ENCODE results near the gene ITGA2. TPM values are rescaled to one million over a fixed set of nuclear protein-coding genes. Genes with fewer than 3 reads are reported as not detected.

ITGA2 gene
- total RNA-seq, 1 donor from 2014 or later, result 0.07 TPM

DNA sequence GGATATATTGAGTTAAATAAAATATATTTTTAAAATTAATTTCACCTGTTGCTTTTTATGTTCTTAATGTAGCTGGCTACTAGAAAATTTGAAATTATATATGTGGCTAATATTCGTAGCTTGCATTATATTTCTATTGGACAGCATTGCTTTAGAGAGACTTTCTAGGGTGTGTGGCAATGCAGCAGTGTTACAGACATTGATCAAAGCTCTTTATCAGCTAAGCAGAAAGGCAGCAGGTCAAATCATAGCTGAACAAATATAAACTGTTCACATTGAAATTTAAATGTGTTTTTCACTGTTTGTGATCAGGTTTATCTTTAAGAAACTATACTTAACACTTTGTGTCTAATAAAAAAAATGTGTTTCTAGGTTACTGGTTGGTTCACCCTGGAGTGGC, 52.6 kb downstream of the ITGA2 start:
- H3K4me3 Mint-ChIP-seq, result no peak overlapping the region
- H3K9me3 Mint-ChIP-seq, result no peaks in the 10 kb centered on the region
- ATAC-seq (ENCODE audit: low read depth), result no peak
- H3K27me3 Mint-ChIP-seq, result peaks cover 4% of the 10 kb centered on the region
- H3K27ac Mint-ChIP-seq, result no peak overlapping the region
- DNase-seq, result no peak
- intact Hi-C loops (cut with micrococcal nuclease), result no loop called here
- TF ChIP-seq, protein P1, sequence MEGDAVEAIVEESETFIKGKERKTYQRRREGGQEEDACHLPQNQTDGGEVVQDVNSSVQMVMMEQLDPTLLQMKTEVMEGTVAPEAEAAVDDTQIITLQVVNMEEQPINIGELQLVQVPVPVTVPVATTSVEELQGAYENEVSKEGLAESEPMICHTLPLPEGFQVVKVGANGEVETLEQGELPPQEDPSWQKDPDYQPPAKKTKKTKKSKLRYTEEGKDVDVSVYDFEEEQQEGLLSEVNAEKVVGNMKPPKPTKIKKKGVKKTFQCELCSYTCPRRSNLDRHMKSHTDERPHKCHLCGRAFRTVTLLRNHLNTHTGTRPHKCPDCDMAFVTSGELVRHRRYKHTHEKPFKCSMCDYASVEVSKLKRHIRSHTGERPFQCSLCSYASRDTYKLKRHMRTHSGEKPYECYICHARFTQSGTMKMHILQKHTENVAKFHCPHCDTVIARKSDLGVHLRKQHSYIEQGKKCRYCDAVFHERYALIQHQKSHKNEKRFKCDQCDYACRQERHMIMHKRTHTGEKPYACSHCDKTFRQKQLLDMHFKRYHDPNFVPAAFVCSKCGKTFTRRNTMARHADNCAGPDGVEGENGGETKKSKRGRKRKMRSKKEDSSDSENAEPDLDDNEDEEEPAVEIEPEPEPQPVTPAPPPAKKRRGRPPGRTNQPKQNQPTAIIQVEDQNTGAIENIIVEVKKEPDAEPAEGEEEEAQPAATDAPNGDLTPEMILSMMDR (IDR thresholded peaks at IDR 0.05), result no peak
- ChIA-PET POLR2A (no interaction called here), CTCF (interaction anchor here (0.8 kb wide), 1 partner anchor 15 kb away, joined by 3 read pairs; no protein-coding TSS in a partner anchor)
- H3K4me1 Mint-ChIP-seq, result peaks cover 4% of the 10 kb centered on the region
- H3K36me3 Mint-ChIP-seq (ENCODE audit: low read depth), result no peaks in the 10 kb centered on the region

DNA sequence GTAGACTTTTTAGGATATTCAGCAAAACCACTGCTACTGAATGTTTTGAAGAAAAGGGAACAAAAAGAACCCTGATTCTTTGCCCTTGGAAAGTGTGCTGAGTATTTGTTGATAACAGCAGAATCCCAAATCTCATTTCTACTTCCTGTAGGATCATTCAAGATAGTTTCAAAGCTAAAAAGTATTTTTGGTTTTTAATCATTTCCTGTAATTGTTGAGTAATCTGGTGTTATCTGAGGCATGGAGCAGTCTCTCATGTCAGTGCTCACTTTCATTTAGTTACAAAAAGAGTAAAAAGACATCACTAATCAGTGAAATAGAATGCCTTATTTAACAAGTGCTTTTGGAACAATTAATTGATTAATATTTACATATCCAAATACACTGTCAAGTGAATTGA, 56.1 kb downstream of the ITGA2 start:
- no peak for ATAC-seq (ENCODE audit: low read depth)
- DNase-seq, result no peak
- TF ChIP-seq, protein P1 (IDR thresholded peaks at IDR 0.05), result no peak
- no peaks in the 10 kb centered on the region for H3K36me3 Mint-ChIP-seq (ENCODE audit: low read depth)
- POLR2A ChIA-PET, result no interaction called here
- CTCF ChIA-PET, result no interaction called here
- no peaks in the 10 kb centered on the region for H3K9me3 Mint-ChIP-seq
- H3K27me3 Mint-ChIP-seq, result peaks cover 4% of the 10 kb centered on the region
- peaks cover 4% of the 10 kb centered on the region for H3K4me1 Mint-ChIP-seq
- H3K27ac Mint-ChIP-seq, result no peak overlapping the region
- intact Hi-C loops (cut with micrococcal nuclease), result no loop called here
- no peak overlapping the region for H3K4me3 Mint-ChIP-seq

DNA sequence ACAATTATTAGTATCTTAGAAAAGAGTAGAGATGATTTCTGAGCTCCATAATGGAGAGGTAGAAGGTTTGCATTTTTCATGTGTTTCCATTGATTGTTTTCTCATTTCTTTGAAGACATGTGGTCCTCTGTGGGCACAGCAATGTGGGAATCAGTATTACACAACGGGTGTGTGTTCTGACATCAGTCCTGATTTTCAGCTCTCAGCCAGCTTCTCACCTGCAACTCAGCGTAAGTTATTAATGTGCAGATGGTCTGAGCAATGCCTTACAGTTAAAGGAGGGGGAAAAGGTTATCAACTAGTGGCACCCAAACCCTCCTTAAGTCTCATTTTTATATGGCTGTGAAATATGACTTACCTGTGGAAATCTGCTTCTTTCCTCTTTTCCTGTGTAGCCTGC, 59.1 kb downstream of the ITGA2 start:
- TF ChIP-seq, protein P1 (IDR thresholded peaks at IDR 0.05), result no peak
- CTCF ChIA-PET, result no interaction called here
- intact Hi-C loops (cut with micrococcal nuclease), result no loop called here
- Mint-ChIP-seq H3K27me3 (peaks cover 4% of the 10 kb centered on the region), H3K27ac (no peak overlapping the region), H3K9me3 (no peaks in the 10 kb centered on the region), H3K36me3 (ENCODE audit: low read depth) (no peaks in the 10 kb centered on the region), H3K4me1 (no peaks in the 10 kb centered on the region), H3K4me3 (no peak overlapping the region)
- POLR2A ChIA-PET, result no interaction called here
- DNase-seq (no peak), ATAC-seq (ENCODE audit: low read depth) (no peak)

- ChIA-PET CTCF (no interaction called here), POLR2A (no interaction called here)
- DNase-seq, result no peak
- H3K27me3 Mint-ChIP-seq, result no peaks in the 10 kb centered on the region
- TF ChIP-seq, protein P1 (IDR thresholded peaks at IDR 0.05), result no peak
- no peak overlapping the region for H3K27ac Mint-ChIP-seq
- H3K36me3 Mint-ChIP-seq (ENCODE audit: low read depth), result no peaks in the 10 kb centered on the region
- no peak overlapping the region for H3K4me3 Mint-ChIP-seq
- no peaks in the 10 kb centered on the region for H3K4me1 Mint-ChIP-seq
- intact Hi-C loops (cut with micrococcal nuclease), result no loop called here
- no peaks in the 10 kb centered on the region for H3K9me3 Mint-ChIP-seq
- ATAC-seq (ENCODE audit: low read depth), result no peak
Observed at GRCh38 chr5:53052499-53052898, 63.3 kb downstream of the ITGA2 start.

- no peak overlapping the region for H3K4me3 Mint-ChIP-seq
- no peak overlapping the region for H3K27ac Mint-ChIP-seq
- no peaks in the 10 kb centered on the region for H3K36me3 Mint-ChIP-seq (ENCODE audit: low read depth)
- TF ChIP-seq, protein P1 (IDR thresholded peaks at IDR 0.05), result no peak
- ChIA-PET POLR2A (no interaction called here), CTCF (no interaction called here)
- no peaks in the 10 kb centered on the region for H3K4me1 Mint-ChIP-seq
- H3K27me3 Mint-ChIP-seq, result no peaks in the 10 kb centered on the region
- ATAC-seq (ENCODE audit: low read depth) (no peak), DNase-seq (no peak)
- no peaks in the 10 kb centered on the region for H3K9me3 Mint-ChIP-seq
- intact Hi-C loops (cut with micrococcal nuclease), result no loop called here
Observed at GRCh38 chr5:53053364-53053763, 64.2 kb downstream of the ITGA2 start.

Measured in activated B cell treated with CpG ODN at 0.5 μM for 24 hours (primary cell).